ENCODE data around the gene GDF3.

GDF3 gene

GRCh38 chr12:7666595-7666994 lies 29.0 kb downstream of the GDF3 start:
- no peak for DNase-seq

DNA sequence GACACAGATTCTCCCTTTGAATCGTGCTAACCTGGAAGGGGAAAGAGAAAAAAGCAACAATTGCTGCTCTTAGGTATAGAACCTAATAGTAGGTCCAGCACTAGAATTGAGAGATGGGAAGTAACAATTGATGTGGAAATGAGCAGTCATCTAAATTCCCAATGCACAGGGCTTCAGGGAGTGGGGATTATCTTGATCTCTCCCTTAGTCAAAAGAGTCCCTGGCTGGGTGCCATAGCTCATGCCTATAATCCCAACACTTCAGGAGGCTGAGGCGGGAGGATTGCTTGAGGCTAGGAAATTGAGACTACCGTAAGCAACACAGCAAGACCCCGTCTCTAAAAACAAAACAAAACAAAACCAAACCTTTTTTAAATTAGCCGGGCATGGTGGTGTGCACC lies 33.8 kb downstream of the GDF3 start:
- DNase-seq, result no peak

DNA sequence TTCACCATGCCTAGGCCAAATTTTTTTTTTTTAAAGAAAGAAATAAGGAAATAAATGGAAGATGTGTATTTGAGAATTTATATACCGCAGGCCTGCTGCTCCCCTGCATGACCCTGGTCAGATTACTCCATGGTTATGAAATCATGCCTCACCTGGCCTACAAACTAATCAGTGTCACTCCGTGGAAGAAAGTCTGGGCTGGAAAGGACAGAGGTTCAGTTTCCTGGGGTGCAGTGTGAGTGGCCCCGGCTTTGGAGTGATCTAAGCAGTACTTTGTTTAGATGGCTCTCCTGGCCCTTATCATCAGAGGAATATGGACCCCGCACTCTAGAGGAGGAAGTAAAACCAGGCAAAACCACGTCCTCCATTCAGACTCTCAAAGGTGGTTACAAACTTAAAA lies 39.5 kb downstream of the GDF3 start:
- no peak for DNase-seq

DNA sequence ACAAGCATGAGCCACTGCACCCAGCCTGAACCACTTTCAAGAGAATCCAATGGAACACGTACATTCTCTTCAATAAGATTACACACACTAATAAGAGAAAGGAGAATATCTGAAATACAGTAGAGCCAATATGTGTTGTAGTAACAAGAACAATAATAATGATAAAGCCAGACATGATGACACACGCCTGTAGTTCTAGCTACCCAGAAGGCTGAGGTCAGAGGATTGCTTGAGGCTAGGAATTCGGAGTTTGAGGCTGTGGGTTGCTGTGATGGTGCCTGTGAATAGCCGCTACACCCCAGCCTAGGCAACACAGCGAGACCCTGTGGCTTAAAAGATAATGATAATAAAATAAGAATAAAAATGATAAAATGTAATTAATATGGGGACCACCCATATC lies 45.5 kb downstream of the GDF3 start:
- DNase-seq, result no peak

DNA sequence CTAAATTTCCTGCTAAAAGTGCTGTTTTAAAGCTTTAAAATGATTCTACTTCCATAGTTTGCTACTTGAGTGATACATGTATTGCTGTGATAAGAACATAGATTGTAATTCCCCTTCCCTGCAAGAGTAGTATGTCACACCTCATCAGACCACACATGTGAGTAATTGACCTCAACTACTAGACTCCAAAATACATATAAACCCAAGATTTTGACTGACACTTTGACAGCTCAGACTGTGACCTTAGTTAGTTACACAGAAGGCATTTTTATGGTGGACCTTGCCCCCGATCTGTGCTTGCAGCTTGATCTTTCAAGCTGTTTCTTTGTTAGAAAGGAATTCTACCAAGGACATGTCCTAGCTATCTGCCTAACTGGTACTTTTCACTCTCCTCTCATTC lies 48.5 kb downstream of the GDF3 start:
- no peak for DNase-seq

GRCh38 chr12:7646178-7646475 lies 49.4 kb downstream of the GDF3 start:
- DNase-seq, result no peak

GRCh38 chr12:7645395-7646177 lies 50.0 kb downstream of the GDF3 start:
- DNase-seq, result peak; percentile 36

DNA sequence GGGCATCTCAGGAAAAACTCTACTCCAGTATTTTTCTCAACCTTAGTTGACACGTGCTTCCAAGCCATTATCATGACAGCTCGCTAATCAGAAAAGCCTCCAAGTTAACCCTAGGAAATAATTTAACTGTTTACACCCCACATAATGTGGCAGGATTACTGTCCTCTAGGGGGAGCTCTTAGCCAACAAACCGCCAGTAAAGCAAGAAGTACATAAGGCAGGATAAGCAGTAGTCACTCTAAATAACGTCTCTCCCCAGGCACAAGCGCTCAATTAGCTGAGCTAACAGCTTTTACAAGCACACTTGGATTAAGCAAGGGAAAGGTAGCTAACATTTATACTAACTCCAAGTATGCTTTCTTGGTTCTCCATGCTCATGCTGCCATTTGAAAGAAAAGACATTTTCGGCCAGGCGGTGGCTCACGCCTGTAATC lies 52.7 kb downstream of the GDF3 start:
- DNase-seq, result peak; percentile 57

DNA sequence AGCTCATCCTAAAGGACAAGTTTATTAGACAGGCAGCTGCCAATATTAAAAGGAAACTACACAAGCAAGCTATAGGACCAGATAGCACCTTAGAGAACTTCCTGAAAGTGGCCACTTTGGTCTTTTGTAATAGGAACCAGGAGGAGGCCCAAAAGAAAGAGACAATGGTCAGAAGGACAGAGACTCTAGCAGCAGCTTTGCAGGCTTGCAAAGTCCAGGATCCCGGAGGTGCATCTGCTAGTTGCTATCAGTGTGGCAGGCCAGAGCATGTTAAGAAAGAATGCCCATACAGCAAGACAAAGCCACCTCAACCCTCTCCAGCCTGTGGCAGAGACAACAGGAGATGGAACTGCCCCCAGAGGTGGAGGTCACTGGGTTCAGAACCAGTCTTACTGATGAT lies 53.3 kb downstream of the GDF3 start:
- DNase-seq, result no peak

- DNase-seq, result peak; percentile 54
These were observed 55.2 kb downstream of the GDF3 start for GRCh38 chr12:7640123-7640995.
